Measurements from ENCODE around the gene ABAT. TPM values are rescaled to one million over a fixed set of nuclear protein-coding genes. Genes with fewer than 3 reads are reported as not detected.

Gene ABAT
- total and polyA plus RNA-seq, 2 of the 8 experiments (the other 6 are each of a cell fraction or from before 2014, with no cell fraction given), result 6.4 to 8.4 TPM

- Histone ChIP-seq H4K20me1 (replicated peaks in 1 of 2; ENCODE audit: control insufficient read depth in 1 of 2, insufficient read depth in 2 of 2, low read length in 2 of 2) (peaks cover 4% of the 10 kb centered on the region in 2 experiments), H3K18ac (ENCODE audit: extremely low read depth, low read length) (no peak overlapping the region), H2BK15ac (ENCODE audit: low read length) (no peak overlapping the region), H4K91ac (replicated peaks; ENCODE audit: insufficient read length, low read length) (no peak overlapping the region), H2BK120ac (replicated peaks; ENCODE audit: low read depth, low read length) (no peak overlapping the region), H3K4me2 (ENCODE audit: insufficient read depth in 1 of 2, low read depth in 2 of 2, low read length in 2 of 2) (no peak overlapping the region), H2AK5ac (ENCODE audit: low read depth, low read length) (no peak overlapping the region), H3K14ac (ENCODE audit: insufficient read length) (no peak overlapping the region), H2AFZ (ENCODE audit: low read length) (no peak overlapping the region), H2BK12ac (ENCODE audit: low read depth, low read length) (no peak overlapping the region), H3K79me2 (ENCODE audit: control insufficient read depth in 1 of 2, insufficient read depth in 2 of 2, low read length in 2 of 2) (no peaks in the 10 kb centered on the region), H2BK20ac (ENCODE audit: low read length) (no peak overlapping the region), H3K4me1 (replicated peaks in 1 of 4; ENCODE audit: control insufficient read depth in 3 of 4, insufficient read depth in 4 of 4, low read length in 3 of 4) (no peaks in the 10 kb centered on the region), H2BK5ac (ENCODE audit: low read depth, low read length) (no peak overlapping the region), H3K27ac (ENCODE audit: low read depth, low read length) (no peak overlapping the region), H3K4ac (replicated peaks; ENCODE audit: insufficient read length, low read depth, low read length) (no peak overlapping the region), H3K79me1 (ENCODE audit: low read depth, low read length) (no peaks in the 10 kb centered on the region), H3K23ac (ENCODE audit: insufficient read length) (no peak overlapping the region), H4K5ac (ENCODE audit: insufficient read length, low read depth, low read length) (no peak overlapping the region), H3K9me3 (ENCODE audit: insufficient read depth in 2 of 2, low read depth in 1 of 2, low read length in 1 of 2) (no peaks in the 10 kb centered on the region), H4K8ac (ENCODE audit: extremely low read depth, insufficient read depth, low read length) (no peak overlapping the region), H3K9ac (replicated peaks in 1 of 4; ENCODE audit: extremely low read depth in 1 of 4, low read depth in 3 of 4, low read length in 3 of 4) (no peak overlapping the region), H3K23me2 (ENCODE audit: low read depth, low read length) (no peaks in the 10 kb centered on the region; the same call in 1 of the 2 replicates), H3K36me3 (ENCODE audit: control insufficient read depth in 2 of 4, insufficient read depth in 4 of 4, low read length in 3 of 4) (peaks cover 34 to 76% (median 68%) of the 10 kb centered on the region in 4 experiments), H3K27me3 (replicated peaks in 1 of 4; ENCODE audit: control insufficient read depth in 3 of 4, extremely low read depth in 1 of 4, insufficient read depth in 3 of 4, low read length in 3 of 4) (no peaks in the 10 kb centered on the region), H3K4me3 (ENCODE audit: extremely low read depth in 1 of 4, insufficient read depth in 2 of 4, low read depth in 3 of 4, low read length in 4 of 4) (no peak overlapping the region), H3K56ac (replicated peaks; ENCODE audit: insufficient read length, low read depth, low read length) (no peak overlapping the region)
- FAIRE-seq, result no peak
- CTCF ChIA-PET (ENCODE audit: partially characterized antibody), result interaction anchor here (0.6 to 7.7 kb wide), 7 partner anchors 9 to 165 kb away, joined by 3 to 63 read pairs (median 4); no protein-coding TSS in a partner anchor
- POLR2A ChIA-PET (ENCODE audit: partially characterized antibody), result interaction anchor here (2.6 kb wide), 1 partner anchor 15 kb away, joined by 10 read pairs; no protein-coding TSS in a partner anchor
- no peak for TF ChIP-seq KDM1A (IDR thresholded peaks at IDR 0.05; ENCODE audit: borderline replicate concordance, low read length)
- TF ChIP-seq RXRA (IDR thresholded peaks at IDR 0.05; ENCODE audit: insufficient read depth, low read depth, low read length), result no peak
- no peak for TF ChIP-seq ASH2L (IDR thresholded peaks at IDR 0.05; ENCODE audit: low read length)
- TF ChIP-seq RNF2 (IDR thresholded peaks at IDR 0.05; ENCODE audit: borderline replicate concordance, low read depth, low read length, missing control alignments, poor library complexity, severe bottlenecking), result no peak
- no peak for TF ChIP-seq JUND (IDR thresholded peaks at IDR 0.05; ENCODE audit: low read length)
- TF ChIP-seq SP2 (IDR thresholded peaks at IDR 0.05; ENCODE audit: low read length), result no peak
- TF ChIP-seq YY1 (IDR thresholded peaks at IDR 0.05; ENCODE audit: low read depth, low read length), result no peak
- TF ChIP-seq BACH1 (IDR thresholded peaks at IDR 0.05; ENCODE audit: low read length), result no peak
- no peak for TF ChIP-seq CHD2 (IDR thresholded peaks at IDR 0.05; ENCODE audit: low read length)
- TF ChIP-seq SRF (IDR thresholded peaks at IDR 0.05; ENCODE audit: low read depth, low read length), result no peak
- no peak for TF ChIP-seq POU5F1 (IDR thresholded peaks at IDR 0.05; ENCODE audit: low read depth, low read length)
- no peak for TF ChIP-seq TEAD4 (IDR thresholded peaks at IDR 0.05; ENCODE audit: low read depth, low read length)
- WGBS, 2 experiments (ENCODE audit: extremely low coverage in 1 of 2, insufficient coverage in 1 of 2, insufficient read length in 1 of 2, insufficient replicate concordance in 2 of 2, low coverage in 1 of 2, low lambda C conversion rate in 2 of 2, missing lambda C conversion rate in 1 of 2), result 85% methylated on average over 11 of the region's 11 CpGs; no CpG with 5 or more reads in 1 of the 2 experiments
- DNase-seq (ENCODE audit: low read depth in 1 of 2, low spot score in 2 of 2), result no peak
Measured at GRCh38 chr16:8645141-8645521, 29.3 kb upstream of the ABAT start.
